Subcutaneous abdominal adipose tissue (tissue), 5 donors: ENCODE results near the gene PLCD3.

Source experiments
- H3K27ac ChIP-seq: one replicate; pipeline ENCODE4 v1.7.0; 2013; ENCODE audit warnings: low read depth, mild to moderate bottlenecking, inconsistent platforms, low read length, moderate library complexity
- H3K27me3 ChIP-seq, 5 donors: one replicate each; pipeline ENCODE4 v1.7.0; 2013; ENCODE audit warnings: low read length in 5 of 5, inconsistent platforms in 1 of 5; ENCODE audit not compliant: control insufficient read depth in 5 of 5, insufficient read depth in 4 of 5
- H3K36me3 ChIP-seq, 5 donors: one replicate each; pipeline ENCODE4 v1.7.0; 2013; ENCODE audit warnings: low read length in 5 of 5; ENCODE audit not compliant: control insufficient read depth in 5 of 5, insufficient read depth in 5 of 5
- H3K4me1 ChIP-seq, 5 donors: one replicate each; pipeline ENCODE4 v1.7.0; 2013; ENCODE audit warnings: low read length in 5 of 5, mild to moderate bottlenecking in 3 of 5, moderate library complexity in 1 of 5; ENCODE audit not compliant: control insufficient read depth in 5 of 5, insufficient read depth in 5 of 5
- H3K4me3 ChIP-seq, 5 donors: one replicate each; pipeline ENCODE4 v1.7.0; 2013; ENCODE audit warnings: low read length in 5 of 5, low read depth in 1 of 5
- H3K9ac ChIP-seq, 5 donors: one replicate each; pipeline ENCODE4 v1.7.0; 2013; ENCODE audit warnings: low read length in 5 of 5, mild to moderate bottlenecking in 4 of 5, moderate library complexity in 3 of 5
- H3K9me3 ChIP-seq, 5 donors: one replicate each; pipeline ENCODE4 v1.7.0; 2013; ENCODE audit warnings: low read length in 5 of 5; ENCODE audit not compliant: control insufficient read depth in 5 of 5
- donor health status: healthy.
- donor health status: healthy.
- donor health status: healthy.
- donor health status: healthy.
- donor health status: healthy.

Gene PLCD3

DNA sequence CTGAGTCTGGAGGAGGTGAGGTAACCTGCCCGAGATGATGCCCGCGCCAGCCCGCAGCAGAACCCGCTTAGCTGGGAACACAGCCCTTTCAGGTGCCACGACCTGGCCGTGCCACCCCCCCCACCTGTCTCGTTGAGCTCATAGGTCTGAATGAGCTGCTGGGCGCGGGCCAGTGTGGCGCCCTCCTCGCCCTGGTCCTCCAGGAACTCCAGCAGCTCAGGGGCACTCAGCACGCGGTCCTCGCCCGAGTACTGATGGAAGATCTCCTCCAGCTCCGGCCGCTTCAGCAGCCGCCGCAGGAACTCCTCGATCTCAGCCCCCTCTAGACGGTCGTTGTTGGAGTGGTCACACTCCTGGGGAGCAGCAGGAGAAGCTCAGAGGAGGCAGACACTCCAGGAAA is 13.6 kb downstream of the PLCD3 start:
- Histone ChIP-seq H3K36me3 (peaks cover 0 to 67% (median 43%) of the 10 kb centered on the region in 5 donors), H3K9me3 (no peaks in the 10 kb centered on the region), H3K9ac (no peak overlapping the region), H3K4me1 (peaks cover 7 to 41% (median 16%) of the 10 kb centered on the region in 5 donors), H3K27ac (no peak overlapping the region), H3K4me3 (no peak overlapping the region), H3K27me3 (no peaks in the 10 kb centered on the region)

DNA sequence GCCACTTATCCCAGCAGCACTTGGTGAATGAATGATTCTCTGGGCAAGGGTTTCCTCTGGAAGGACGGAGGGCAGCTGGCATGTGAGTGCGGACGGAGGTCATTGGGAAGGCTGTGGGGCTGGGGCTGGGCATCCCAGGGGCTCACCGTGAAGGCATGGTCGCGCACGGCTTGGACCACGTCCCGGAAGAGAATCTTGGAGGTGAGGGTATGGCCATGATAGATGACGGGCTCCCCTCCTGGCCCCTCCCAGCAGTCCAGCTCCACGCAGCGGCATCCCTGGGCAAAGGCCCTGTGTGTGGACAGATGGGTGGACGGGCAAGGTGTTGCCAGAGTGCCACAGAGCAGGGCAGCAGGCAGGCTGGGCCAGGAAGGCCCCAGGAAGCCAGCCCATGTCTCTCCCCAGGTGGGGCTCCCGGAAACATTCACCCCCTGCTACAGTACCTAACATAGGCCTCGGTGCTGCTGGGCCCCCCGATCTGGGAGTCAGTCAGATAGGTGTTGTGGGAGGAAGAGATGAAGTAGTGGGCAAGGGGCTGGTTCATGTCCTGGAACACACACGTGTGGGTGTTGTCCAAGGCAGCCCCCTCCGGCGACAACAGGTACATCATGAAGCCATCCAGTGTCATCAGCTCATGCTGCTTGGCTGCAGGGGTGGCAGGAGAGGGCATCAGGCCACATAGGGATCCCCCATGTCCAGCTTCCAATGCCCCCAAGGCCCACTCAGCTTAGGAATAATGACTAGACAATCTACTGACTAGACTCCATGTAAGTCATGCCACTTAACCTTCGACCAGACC is 14.3 kb downstream of the PLCD3 start:
- H3K4me1 ChIP-seq = peaks cover 7 to 35% (median 11%) of the 10 kb centered on the region in 5 donors
- H3K4me3 ChIP-seq = no peak overlapping the region
- H3K36me3 ChIP-seq = peaks cover 0 to 73% (median 49%) of the 10 kb centered on the region in 5 donors
- H3K9ac ChIP-seq = no peak overlapping the region
- no peaks in the 10 kb centered on the region for H3K27me3 ChIP-seq
- H3K27ac ChIP-seq = no peak overlapping the region
- H3K9me3 ChIP-seq = no peaks in the 10 kb centered on the region

DNA sequence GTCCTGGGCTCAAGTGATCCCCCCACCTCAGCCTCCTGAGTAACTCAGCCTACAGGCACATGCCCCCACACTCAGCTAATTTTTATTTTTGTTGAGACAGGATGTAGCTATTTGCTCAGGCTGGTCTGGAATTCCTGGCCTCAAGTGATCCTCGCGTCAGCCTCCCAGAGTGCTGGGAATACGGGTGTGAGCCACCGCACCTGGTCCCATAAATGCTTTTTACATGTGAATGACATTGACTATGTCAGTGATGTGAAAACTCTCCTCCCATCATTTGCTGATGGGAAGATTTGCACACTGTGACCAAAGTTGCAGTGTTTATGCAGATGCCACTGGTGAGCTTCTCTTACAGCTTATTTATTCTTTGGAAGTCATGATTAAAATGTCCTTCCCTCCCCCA is 15.0 kb downstream of the PLCD3 start:
- peaks cover 0 to 80% (median 56%) of the 10 kb centered on the region in 5 donors for H3K36me3 ChIP-seq
- H3K9me3 ChIP-seq = no peaks in the 10 kb centered on the region
- H3K4me3 ChIP-seq = no peak overlapping the region

DNA sequence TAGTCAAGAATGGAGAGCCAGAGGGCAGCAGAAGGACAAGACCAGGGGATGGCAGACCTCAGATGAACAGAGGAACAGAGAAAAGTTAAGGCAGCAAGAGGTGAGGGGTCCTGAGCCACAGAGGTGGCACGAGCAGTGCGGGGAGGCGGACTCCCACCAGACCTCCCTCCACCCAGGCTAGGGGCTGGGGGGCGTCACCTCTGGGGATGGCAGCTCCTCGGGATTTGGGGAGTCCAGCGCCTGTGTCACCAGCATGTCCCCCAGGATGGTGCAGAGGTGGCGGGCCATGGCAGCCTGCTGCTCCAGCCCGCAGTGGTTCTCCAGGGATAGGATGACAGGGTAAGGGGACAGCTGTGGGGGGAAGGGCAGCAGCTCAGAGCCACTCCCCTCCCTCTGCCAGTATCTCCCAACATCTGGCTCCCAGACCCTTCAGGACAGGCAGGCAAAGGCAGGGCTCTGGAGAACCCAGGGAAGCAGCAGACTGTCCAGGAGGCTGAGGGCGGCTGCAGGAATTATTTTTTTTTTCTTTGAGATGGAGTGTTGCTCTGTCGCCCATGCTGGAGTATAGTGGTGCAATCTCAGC is 15.8 kb downstream of the PLCD3 start:
- no peak overlapping the region for H3K9ac ChIP-seq
- H3K4me3 ChIP-seq = no peak overlapping the region
- H3K36me3 ChIP-seq = peaks cover 0 to 82% (median 61%) of the 10 kb centered on the region in 5 donors
- H3K27me3 ChIP-seq = no peaks in the 10 kb centered on the region
- H3K27ac ChIP-seq = no peak overlapping the region
- peaks cover 5 to 34% (median 21%) of the 10 kb centered on the region in 5 donors for H3K4me1 ChIP-seq
- H3K9me3 ChIP-seq = no peaks in the 10 kb centered on the region

More for the DNA sequence above, 15.0 kb downstream of the PLCD3 start:
- no peak overlapping the region for H3K27ac ChIP-seq
- peaks cover 5 to 29% (median 12%) of the 10 kb centered on the region in 5 donors for H3K4me1 ChIP-seq
- no peak overlapping the region for H3K9ac ChIP-seq
- H3K27me3 ChIP-seq = no peaks in the 10 kb centered on the region

DNA sequence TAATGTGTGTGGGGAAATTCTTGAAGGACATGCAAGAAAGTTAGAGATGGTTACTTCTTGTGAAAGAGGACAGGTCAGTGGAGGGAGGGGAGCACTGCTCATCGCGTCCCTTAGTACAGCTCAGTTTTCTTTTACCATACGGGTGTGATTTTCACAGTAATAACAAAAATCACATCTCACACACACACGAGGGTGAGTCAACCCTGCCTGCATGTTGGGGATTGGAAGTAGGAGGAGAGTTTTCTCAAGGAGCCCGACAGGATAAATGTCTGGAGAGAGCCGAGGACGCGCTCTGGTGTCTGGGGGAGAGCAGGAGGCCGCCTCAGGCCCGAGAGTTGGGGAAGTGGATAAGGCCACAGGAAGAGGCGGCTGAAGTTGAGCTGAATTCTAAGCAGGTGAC is 16.4 kb downstream of the PLCD3 start:
- H3K4me1 ChIP-seq = peaks cover 5 to 41% (median 27%) of the 10 kb centered on the region in 5 donors
- peaks cover 0 to 80% (median 61%) of the 10 kb centered on the region in 5 donors for H3K36me3 ChIP-seq
- no peak overlapping the region for H3K27ac ChIP-seq
- no peak overlapping the region for H3K4me3 ChIP-seq
- H3K27me3 ChIP-seq = no peaks in the 10 kb centered on the region
- H3K9ac ChIP-seq = no peak overlapping the region
- H3K9me3 ChIP-seq = no peaks in the 10 kb centered on the region

DNA sequence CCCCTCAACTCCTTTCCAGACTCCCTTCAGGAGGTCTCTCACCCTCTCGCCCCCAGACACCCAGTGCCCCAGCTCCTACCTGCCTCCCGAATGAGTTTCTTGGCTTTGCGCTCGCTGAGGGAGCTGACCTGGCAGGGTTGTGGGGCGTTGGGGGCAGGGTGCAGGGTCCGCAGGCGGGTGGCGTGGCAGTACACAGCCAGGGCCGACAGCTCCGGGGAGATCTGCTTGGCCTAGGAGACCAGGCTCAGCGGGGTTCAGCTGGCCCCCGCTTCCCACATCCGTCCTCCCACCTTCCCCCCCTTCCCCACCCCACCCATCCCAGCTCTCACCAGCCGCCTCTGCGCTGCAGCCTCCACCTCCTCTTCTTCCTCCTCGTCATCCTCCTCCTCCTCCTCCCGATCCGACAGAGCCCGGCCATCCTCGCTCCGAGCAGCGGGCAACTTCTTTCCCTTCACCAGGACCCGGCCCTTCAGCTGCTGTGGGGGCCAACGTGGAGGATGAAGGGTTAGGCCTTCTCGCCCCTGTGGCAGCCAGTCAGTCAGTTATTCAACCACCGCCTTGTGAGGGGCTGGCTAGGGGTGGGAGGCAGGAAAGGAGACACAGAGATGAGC is 17.2 kb downstream of the PLCD3 start:
- peaks cover 0 to 74% (median 59%) of the 10 kb centered on the region in 5 donors for H3K36me3 ChIP-seq

DNA sequence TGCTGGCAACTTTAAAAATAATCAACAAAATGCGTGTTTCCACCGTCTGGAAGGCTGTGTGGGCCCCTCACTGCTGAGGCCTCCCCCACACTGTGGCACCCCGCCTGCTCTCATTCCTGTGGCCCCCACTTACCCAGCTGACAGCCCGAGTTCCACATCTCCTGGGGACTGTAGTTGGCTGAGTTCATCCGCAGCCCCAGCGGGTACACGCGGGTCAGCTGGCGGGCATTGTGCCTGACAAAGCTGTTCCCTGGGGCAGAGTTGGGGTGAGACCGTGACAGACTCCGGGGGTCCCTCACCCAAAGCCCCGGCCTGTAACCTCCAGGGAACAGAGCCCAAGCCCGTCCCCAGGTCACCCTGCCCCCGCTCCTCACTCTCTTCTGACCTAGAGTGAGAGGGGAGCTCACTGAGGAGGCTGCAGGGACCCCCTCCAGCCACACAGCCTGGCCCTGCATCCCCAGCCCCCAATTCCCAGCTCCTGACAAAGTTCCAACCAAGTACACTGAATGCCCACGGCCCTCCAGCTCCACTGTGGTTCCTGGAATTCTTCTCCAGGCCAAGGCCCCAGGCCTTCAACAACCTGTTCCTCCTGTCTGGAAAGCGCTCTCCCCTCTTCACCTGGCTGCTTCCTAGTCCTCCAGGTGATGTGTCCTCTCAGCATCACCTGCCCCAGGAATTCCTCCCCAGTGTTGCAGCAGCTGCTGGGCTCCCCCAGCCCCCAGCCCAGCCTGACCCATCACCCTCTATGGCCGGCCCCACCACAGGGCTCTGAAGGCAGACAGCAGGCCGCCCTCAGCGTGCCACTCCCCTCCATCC is 18.0 kb downstream of the PLCD3 start:
- H3K27ac ChIP-seq = no peak overlapping the region
- H3K27me3 ChIP-seq = no peaks in the 10 kb centered on the region
- no peaks in the 10 kb centered on the region for H3K9me3 ChIP-seq
- peak overlapping the region in 1 of 5 donors; percentile 15 for H3K9ac ChIP-seq
- H3K36me3 ChIP-seq = peaks cover 0 to 67% (median 52%) of the 10 kb centered on the region in 5 donors
- no peak overlapping the region for H3K4me3 ChIP-seq
- H3K4me1 ChIP-seq = peaks cover 0 to 33% (median 25%) of the 10 kb centered on the region in 5 donors

More for the DNA sequence above, 17.2 kb downstream of the PLCD3 start:
- Histone ChIP-seq H3K4me3 (no peak overlapping the region), H3K9ac (no peak overlapping the region), H3K9me3 (no peaks in the 10 kb centered on the region), H3K4me1 (peaks cover 4 to 41% (median 31%) of the 10 kb centered on the region in 5 donors), H3K27me3 (no peaks in the 10 kb centered on the region), H3K27ac (no peak overlapping the region)

DNA sequence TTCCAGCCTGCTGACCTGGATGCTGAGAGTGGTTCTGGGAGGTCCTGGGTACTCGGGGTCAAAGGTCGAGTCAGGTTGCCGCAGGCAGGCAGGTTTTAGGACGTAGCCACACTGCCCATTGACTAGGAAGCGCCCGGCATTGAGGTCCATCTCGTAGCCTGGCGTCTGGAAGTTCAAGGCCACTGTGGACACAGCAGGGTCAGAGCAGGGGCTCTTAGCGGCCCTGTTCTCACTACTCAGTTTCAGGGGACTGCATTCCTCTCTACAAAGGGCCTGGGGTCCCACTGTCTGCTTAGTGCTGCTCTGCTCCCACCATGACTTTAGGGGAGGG is 18.9 kb downstream of the PLCD3 start:
- no peak overlapping the region for H3K4me3 ChIP-seq
- no peaks in the 10 kb centered on the region for H3K9me3 ChIP-seq
- H3K36me3 ChIP-seq = peaks cover 0 to 68% (median 51%) of the 10 kb centered on the region in 5 donors
- no peaks in the 10 kb centered on the region for H3K27me3 ChIP-seq
- H3K4me1 ChIP-seq = peaks cover 0 to 34% (median 25%) of the 10 kb centered on the region in 5 donors
- H3K27ac ChIP-seq = no peak overlapping the region
- no peak overlapping the region for H3K9ac ChIP-seq

DNA sequence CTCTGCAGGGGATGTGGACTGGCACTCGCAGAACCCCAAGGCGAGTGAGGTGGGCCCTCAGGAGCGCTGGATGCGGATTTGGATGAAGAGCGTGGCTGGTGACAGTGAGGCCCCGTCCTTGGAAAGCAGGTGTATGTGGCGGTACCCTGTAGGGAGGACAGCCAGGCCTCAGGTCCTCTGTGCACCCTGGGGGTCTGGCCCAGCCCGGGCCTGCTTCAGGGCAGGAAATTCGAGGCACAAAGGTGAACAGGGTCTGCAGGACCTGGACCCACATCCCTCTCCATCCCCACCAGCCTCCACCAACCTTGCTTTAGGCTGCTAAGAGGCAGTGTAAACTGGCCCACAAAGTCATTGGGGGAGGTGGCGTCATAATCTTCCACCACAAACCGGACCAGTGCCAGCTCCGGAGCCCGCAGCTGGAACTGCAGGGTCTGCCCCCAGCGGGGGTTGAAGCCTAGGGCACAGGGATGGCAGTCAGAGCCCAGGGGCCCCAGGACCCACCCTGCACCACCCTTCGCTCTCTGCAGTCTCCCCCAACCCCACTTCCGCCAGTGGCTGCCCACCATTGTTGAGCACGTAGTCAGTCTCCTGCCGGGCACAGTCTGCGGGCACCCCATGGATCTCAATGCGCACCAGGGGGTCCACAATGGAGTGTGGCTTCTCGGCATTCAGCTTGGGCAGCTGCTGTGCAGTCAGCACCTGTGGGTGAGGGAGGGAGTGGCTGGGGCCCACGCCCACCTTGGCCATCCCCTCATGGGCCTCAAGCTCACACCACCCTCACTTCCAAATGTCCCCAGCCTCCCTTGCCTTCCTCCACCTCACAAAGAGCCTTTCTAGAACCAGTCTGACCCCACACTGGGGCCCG is 19.5 kb downstream of the PLCD3 start:
- no peak overlapping the region for H3K4me3 ChIP-seq
- peak overlapping the region in 1 of 5 donors; percentile 27 for H3K9ac ChIP-seq
- peak overlapping the region; percentile 75 for H3K27ac ChIP-seq
- no peaks in the 10 kb centered on the region for H3K9me3 ChIP-seq
- peaks cover 0 to 34% (median 25%) of the 10 kb centered on the region in 5 donors for H3K4me1 ChIP-seq
- peaks cover 0 to 68% (median 51%) of the 10 kb centered on the region in 5 donors for H3K36me3 ChIP-seq
- no peaks in the 10 kb centered on the region for H3K27me3 ChIP-seq
